ENCODE data around the gene FAP. TPM values are rescaled to one million over a fixed set of nuclear protein-coding genes. Genes with fewer than 3 reads are reported as not detected.

The FAP gene
- total RNA-seq, 1 experiment from 2014 or later = 0.88 TPM

- Histone ChIP-seq H3K4me1 (ENCODE audit: insufficient read depth, low read length, poor library complexity, severe bottlenecking) (no peaks in the 10 kb centered on the region), H3K27me3 (replicated peaks; ENCODE audit: insufficient read depth, low read depth, low read length, poor library complexity) (no peaks in the 10 kb centered on the region), H3K27ac (ENCODE audit: low read depth, low read length, poor library complexity, severe bottlenecking) (no peak overlapping the region), H3K4me3 (ENCODE audit: low read depth, low read length, poor library complexity, severe bottlenecking) (no peak overlapping the region), H3K36me3 (ENCODE audit: insufficient read depth, low read length, poor library complexity, severe bottlenecking) (no peaks in the 10 kb centered on the region), H3K9me3 (ENCODE audit: low read depth, low read length, poor library complexity, severe bottlenecking) (no peaks in the 10 kb centered on the region)
- no peak for DNase-seq (ENCODE audit: low spot score)
- BruUV-seq (replicated peaks) = no TSS peak
- ChIA-PET CTCF (no interaction called here), POLR2A (ENCODE audit: low non-redundant PET) (no interaction called here)
- TF ChIP-seq, protein P1, sequence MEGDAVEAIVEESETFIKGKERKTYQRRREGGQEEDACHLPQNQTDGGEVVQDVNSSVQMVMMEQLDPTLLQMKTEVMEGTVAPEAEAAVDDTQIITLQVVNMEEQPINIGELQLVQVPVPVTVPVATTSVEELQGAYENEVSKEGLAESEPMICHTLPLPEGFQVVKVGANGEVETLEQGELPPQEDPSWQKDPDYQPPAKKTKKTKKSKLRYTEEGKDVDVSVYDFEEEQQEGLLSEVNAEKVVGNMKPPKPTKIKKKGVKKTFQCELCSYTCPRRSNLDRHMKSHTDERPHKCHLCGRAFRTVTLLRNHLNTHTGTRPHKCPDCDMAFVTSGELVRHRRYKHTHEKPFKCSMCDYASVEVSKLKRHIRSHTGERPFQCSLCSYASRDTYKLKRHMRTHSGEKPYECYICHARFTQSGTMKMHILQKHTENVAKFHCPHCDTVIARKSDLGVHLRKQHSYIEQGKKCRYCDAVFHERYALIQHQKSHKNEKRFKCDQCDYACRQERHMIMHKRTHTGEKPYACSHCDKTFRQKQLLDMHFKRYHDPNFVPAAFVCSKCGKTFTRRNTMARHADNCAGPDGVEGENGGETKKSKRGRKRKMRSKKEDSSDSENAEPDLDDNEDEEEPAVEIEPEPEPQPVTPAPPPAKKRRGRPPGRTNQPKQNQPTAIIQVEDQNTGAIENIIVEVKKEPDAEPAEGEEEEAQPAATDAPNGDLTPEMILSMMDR (conservative IDR thresholded peaks at IDR 0.05; ENCODE audit: low read depth, low read length) = no peak
- no peak for TF ChIP-seq EZH2 (IDR thresholded peaks at IDR 0.05; ENCODE audit: borderline replicate concordance, low read depth, low read length, poor library complexity, severe bottlenecking)
- intact Hi-C loops (cut with micrococcal nuclease; ENCODE audit: unreplicated experiment) = no loop called here
Measured at GRCh38 chr2:162233197-162233596, 10.0 kb downstream of the FAP start.

- Histone ChIP-seq H3K4me3 (ENCODE audit: low read depth, low read length, poor library complexity, severe bottlenecking) (no peak overlapping the region), H3K9me3 (ENCODE audit: low read depth, low read length, poor library complexity, severe bottlenecking) (no peaks in the 10 kb centered on the region), H3K27me3 (replicated peaks; ENCODE audit: insufficient read depth, low read depth, low read length, poor library complexity) (no peaks in the 10 kb centered on the region), H3K4me1 (ENCODE audit: insufficient read depth, low read length, poor library complexity, severe bottlenecking) (no peaks in the 10 kb centered on the region), H3K36me3 (ENCODE audit: insufficient read depth, low read length, poor library complexity, severe bottlenecking) (no peaks in the 10 kb centered on the region), H3K27ac (ENCODE audit: low read depth, low read length, poor library complexity, severe bottlenecking) (no peak overlapping the region)
- POLR2A ChIA-PET (ENCODE audit: low non-redundant PET) = no interaction called here
- intact Hi-C loops (cut with micrococcal nuclease; ENCODE audit: unreplicated experiment) = no loop called here
- BruUV-seq (replicated peaks) = no TSS peak
- no peak for DNase-seq (ENCODE audit: low spot score)
- CTCF ChIA-PET = no interaction called here
- TF ChIP-seq EZH2 (IDR thresholded peaks at IDR 0.05; ENCODE audit: borderline replicate concordance, low read depth, low read length, poor library complexity, severe bottlenecking) = no peak
Measured at GRCh38 chr2:162232671-162233070, 10.6 kb downstream of the FAP start.

DNA sequence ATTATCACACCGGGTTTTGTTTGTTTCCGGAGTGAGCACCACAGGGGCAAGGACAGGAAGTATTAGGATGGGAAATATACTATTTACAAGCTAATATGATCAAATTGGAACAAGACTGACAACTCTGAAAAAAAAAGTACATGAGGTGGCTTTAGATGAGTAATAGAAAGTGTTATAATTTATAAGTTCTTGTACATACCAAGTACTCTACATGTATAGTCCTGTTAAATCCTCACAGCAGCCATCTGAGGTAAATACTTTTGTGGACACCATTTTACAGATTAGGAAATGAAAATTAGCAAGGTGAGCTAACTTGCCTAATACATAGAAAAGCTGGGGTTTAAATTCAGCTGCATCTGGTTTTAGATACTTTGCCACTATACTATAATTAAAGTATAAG is 11.2 kb downstream of the FAP start:
- CTCF ChIA-PET = no interaction called here
- H3K27ac ChIP-seq (ENCODE audit: low read depth, low read length, poor library complexity, severe bottlenecking) = no peak overlapping the region
- intact Hi-C loops (cut with micrococcal nuclease; ENCODE audit: unreplicated experiment) = no loop called here
- no peaks in the 10 kb centered on the region for H3K27me3 ChIP-seq (replicated peaks; ENCODE audit: insufficient read depth, low read depth, low read length, poor library complexity)
- DNase-seq (ENCODE audit: low spot score) = no peak
- no peak for TF ChIP-seq EZH2 (IDR thresholded peaks at IDR 0.05; ENCODE audit: borderline replicate concordance, low read depth, low read length, poor library complexity, severe bottlenecking)
- TF ChIP-seq, protein P1 (conservative IDR thresholded peaks at IDR 0.05; ENCODE audit: low read depth, low read length) = no peak
- no peaks in the 10 kb centered on the region for H3K9me3 ChIP-seq (ENCODE audit: low read depth, low read length, poor library complexity, severe bottlenecking)
- no peak overlapping the region for H3K4me3 ChIP-seq (ENCODE audit: low read depth, low read length, poor library complexity, severe bottlenecking)
- no peaks in the 10 kb centered on the region for H3K36me3 ChIP-seq (ENCODE audit: insufficient read depth, low read length, poor library complexity, severe bottlenecking)
- no peaks in the 10 kb centered on the region for H3K4me1 ChIP-seq (ENCODE audit: insufficient read depth, low read length, poor library complexity, severe bottlenecking)
- no TSS peak for BruUV-seq (replicated peaks)
- POLR2A ChIA-PET (ENCODE audit: low non-redundant PET) = no interaction called here

- TF ChIP-seq EZH2 (IDR thresholded peaks at IDR 0.05; ENCODE audit: borderline replicate concordance, low read depth, low read length, poor library complexity, severe bottlenecking) = no peak
- TF ChIP-seq, protein P1 (conservative IDR thresholded peaks at IDR 0.05; ENCODE audit: low read depth, low read length) = no peak
- CTCF ChIA-PET = no interaction called here
- Histone ChIP-seq H3K36me3 (ENCODE audit: insufficient read depth, low read length, poor library complexity, severe bottlenecking) (no peaks in the 10 kb centered on the region), H3K27ac (ENCODE audit: low read depth, low read length, poor library complexity, severe bottlenecking) (no peak overlapping the region), H3K4me1 (ENCODE audit: insufficient read depth, low read length, poor library complexity, severe bottlenecking) (no peaks in the 10 kb centered on the region), H3K9me3 (ENCODE audit: low read depth, low read length, poor library complexity, severe bottlenecking) (no peaks in the 10 kb centered on the region), H3K4me3 (ENCODE audit: low read depth, low read length, poor library complexity, severe bottlenecking) (no peak overlapping the region), H3K27me3 (replicated peaks; ENCODE audit: insufficient read depth, low read depth, low read length, poor library complexity) (no peaks in the 10 kb centered on the region)
- DNase-seq (ENCODE audit: low spot score) = no peak
- POLR2A ChIA-PET (ENCODE audit: low non-redundant PET) = no interaction called here
- intact Hi-C loops (cut with micrococcal nuclease; ENCODE audit: unreplicated experiment) = no loop called here
- BruUV-seq (replicated peaks) = no TSS peak
Measured at GRCh38 chr2:162230761-162231160, 12.5 kb downstream of the FAP start.

Data from A673 (cell line).